ENCODE results near the gene MYH9.

DNA sequence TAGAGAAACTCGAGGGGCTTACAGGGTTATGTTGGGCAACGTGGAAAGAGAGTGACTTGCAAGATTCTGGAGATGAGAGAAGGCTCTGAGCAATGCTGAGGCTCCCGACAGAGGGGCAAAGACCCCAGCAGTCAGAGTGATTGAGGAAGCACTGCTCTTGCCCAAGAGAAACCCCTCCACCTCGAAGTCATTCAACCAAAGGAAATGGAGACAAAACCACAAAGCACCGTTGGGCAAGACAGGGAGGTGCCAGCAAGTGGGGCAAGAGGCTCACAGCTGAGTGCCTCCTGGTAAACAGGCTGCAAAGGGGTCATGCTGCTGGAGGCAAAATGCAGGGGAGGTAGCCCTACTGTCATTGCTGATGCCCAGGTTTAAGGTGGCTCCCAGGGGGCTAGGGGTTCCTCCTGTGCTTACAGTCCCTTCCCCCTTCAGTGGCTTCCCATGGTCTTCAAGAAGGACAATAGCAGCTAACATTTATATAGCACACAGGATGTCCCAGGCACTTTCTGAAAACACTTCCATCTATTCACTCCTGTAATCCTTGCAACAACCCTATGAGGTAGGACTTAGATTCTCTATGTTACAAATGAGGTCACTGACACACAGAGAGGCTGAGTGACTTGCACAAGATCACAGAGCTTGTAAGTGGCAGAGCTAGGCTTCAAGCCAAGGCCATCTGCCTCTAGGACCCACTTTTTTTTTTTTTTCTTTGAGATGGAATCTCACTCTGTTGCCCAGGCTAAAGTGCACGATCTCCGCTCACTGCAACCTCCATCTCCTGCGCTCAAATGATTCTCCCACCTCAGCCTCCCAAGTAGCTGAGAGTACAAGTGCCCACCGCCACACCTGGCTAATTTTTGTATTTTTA, 18.1 kb upstream of the MYH9 start:
- TF ChIP-seq CTCF (IDR thresholded peaks at IDR 0.05; ENCODE audit: low read depth, low read length, poor library complexity, severe bottlenecking), result no peak
- no peak for TF ChIP-seq EZH2phosphoT487 (IDR thresholded peaks at IDR 0.05; ENCODE audit: borderline replicate concordance, low read length)

Data from DOHH2 (cell line).